ENCODE results near the gene AKAP6.
A peak's percentile ranks its signal among the peaks of the same experiment; 100 is the strongest.

AKAP6 gene

GRCh38 chr14:32623300-32624093 lies 294.4 kb downstream of the AKAP6 start:
- DNase-seq, result no peak

- no peak for DNase-seq
Measured at GRCh38 chr14:32625211-32625610, 296.1 kb downstream of the AKAP6 start.

GRCh38 chr14:32627545-32628298 lies 298.6 kb downstream of the AKAP6 start:
- no peak for DNase-seq

GRCh38 chr14:32629236-32629635 lies 300.1 kb downstream of the AKAP6 start:
- no peak for DNase-seq

GRCh38 chr14:32630701-32631100 lies 301.6 kb downstream of the AKAP6 start:
- no peak for DNase-seq

- DNase-seq, result no peak
Measured at GRCh38 chr14:32633224-32633859, 304.2 kb downstream of the AKAP6 start.

- no peak for DNase-seq
Measured at GRCh38 chr14:32633930-32634329, 304.8 kb downstream of the AKAP6 start.

GRCh38 chr14:32635061-32635719 lies 306.1 kb downstream of the AKAP6 start:
- no peak for DNase-seq

- DNase-seq, result no peak
Measured at GRCh38 chr14:32637582-32637981, 308.5 kb downstream of the AKAP6 start.

GRCh38 chr14:32639208-32639607 lies 310.1 kb downstream of the AKAP6 start:
- DNase-seq, result no peak

- no peak for DNase-seq
Measured at GRCh38 chr14:32645551-32645950, 316.5 kb downstream of the AKAP6 start.

- no peak for DNase-seq
Measured at GRCh38 chr14:32648434-32648833, 319.3 kb downstream of the AKAP6 start.

GRCh38 chr14:32650030-32650429 lies 320.9 kb downstream of the AKAP6 start:
- DNase-seq, result no peak

- no peak for DNase-seq
Measured at GRCh38 chr14:32650665-32651064, 321.6 kb downstream of the AKAP6 start.

GRCh38 chr14:32654106-32654505 lies 325.0 kb downstream of the AKAP6 start:
- no peak for DNase-seq

GRCh38 chr14:32656601-32657000 lies 327.5 kb downstream of the AKAP6 start:
- DNase-seq, result peak; percentile 52 to 62

GRCh38 chr14:32657081-32657480 lies 328.0 kb downstream of the AKAP6 start:
- peak; percentile 92 to 93 for DNase-seq

- DNase-seq, result no peak
Measured at GRCh38 chr14:32661216-32661615, 332.1 kb downstream of the AKAP6 start.

- no peak for DNase-seq
Measured at GRCh38 chr14:32662211-32662610, 333.1 kb downstream of the AKAP6 start.

GRCh38 chr14:32666308-32666707 lies 337.2 kb downstream of the AKAP6 start:
- no peak for DNase-seq

GRCh38 chr14:32667287-32667686 lies 338.2 kb downstream of the AKAP6 start:
- no peak for DNase-seq

GRCh38 chr14:32667791-32668190 lies 338.7 kb downstream of the AKAP6 start:
- no peak for DNase-seq

- no peak for DNase-seq
Measured at GRCh38 chr14:32669391-32669790, 340.3 kb downstream of the AKAP6 start.

Measured in inflammatory macrophage (primary cell).